ENCODE data around the gene TMBIM1. TPM values are rescaled to one million over a fixed set of nuclear protein-coding genes. Genes with fewer than 3 reads are reported as not detected.

The TMBIM1 gene
- total RNA-seq, 4 donors from 2014 or later: 183 to 282 (median 202) TPM

GRCh38 chr2:218267259-218267658 lies 25.0 kb downstream of the TMBIM1 start:
- 93 to 95% methylated on average over 6 of the region's 6 CpGs for WGBS, 2 donors
- Histone ChIP-seq H3K27ac (no peak overlapping the region), H3K9me3 (no peaks in the 10 kb centered on the region), H3K36me3 (peaks cover 0 to 57% (median 5%) of the 10 kb centered on the region in 3 donors), H3K4me3 (no peak overlapping the region), H3K27me3 (no peaks in the 10 kb centered on the region), H3K4me1 (peaks cover 5 to 59% (median 34%) of the 10 kb centered on the region in 4 donors)
- TF ChIP-seq POLR2A (IDR thresholded peaks at IDR 0.05) (no peak), CTCF (IDR thresholded peaks at IDR 0.05) (no peak), EP300 (IDR thresholded peaks at IDR 0.05) (no peak)
- DNase-seq (ENCODE audit: low spot score in 2 of 2): no peak

GRCh38 chr2:218266316-218266979 lies 25.9 kb downstream of the TMBIM1 start:
- 85 to 91% methylated on average over 11 to 12 of the region's 15 CpGs for WGBS, 2 donors
- peaks cover 0 to 57% (median 5%) of the 10 kb centered on the region in 3 donors for H3K36me3 ChIP-seq
- H3K4me1 ChIP-seq: peaks cover 5 to 59% (median 33%) of the 10 kb centered on the region in 4 donors
- peak in 1 of 2 donors; percentile 6 for DNase-seq (ENCODE audit: low spot score in 2 of 2)
- TF ChIP-seq CTCF (IDR thresholded peaks at IDR 0.05) (no peak), EP300 (IDR thresholded peaks at IDR 0.05) (no peak), POLR2A (IDR thresholded peaks at IDR 0.05) (no peak)
- H3K4me3 ChIP-seq: no peak overlapping the region
- H3K9me3 ChIP-seq: no peaks in the 10 kb centered on the region
- no peaks in the 10 kb centered on the region for H3K27me3 ChIP-seq
- H3K27ac ChIP-seq: no peak overlapping the region

GRCh38 chr2:218265626-218266025 lies 26.7 kb downstream of the TMBIM1 start:
- Histone ChIP-seq H3K27me3 (no peaks in the 10 kb centered on the region), H3K4me3 (no peak overlapping the region), H3K4me1 (peaks cover 5 to 59% (median 34%) of the 10 kb centered on the region in 4 donors), H3K36me3 (peaks cover 0 to 57% (median 5%) of the 10 kb centered on the region in 3 donors), H3K9me3 (no peaks in the 10 kb centered on the region), H3K27ac (no peak overlapping the region)
- DNase-seq (ENCODE audit: low spot score in 2 of 2): peak in 1 of 2 donors; percentile 2
- TF ChIP-seq POLR2A (IDR thresholded peaks at IDR 0.05) (no peak), EP300 (IDR thresholded peaks at IDR 0.05) (no peak), CTCF (IDR thresholded peaks at IDR 0.05) (no peak)
- 88 to 92% methylated on average over 8 of the region's 8 CpGs for WGBS, 2 donors

- H3K9me3 ChIP-seq: no peaks in the 10 kb centered on the region
- DNase-seq (ENCODE audit: low spot score in 2 of 2): peak in 1 of 2 donors; percentile 10
- WGBS, 2 donors: 81 to 90% methylated on average over 14 to 22 of the region's 22 CpGs
- no peak overlapping the region for H3K4me3 ChIP-seq
- H3K27me3 ChIP-seq: no peaks in the 10 kb centered on the region
- peaks cover 5 to 65% (median 41%) of the 10 kb centered on the region in 4 donors for H3K4me1 ChIP-seq
- H3K36me3 ChIP-seq: peaks cover 0 to 57% (median 5%) of the 10 kb centered on the region in 3 donors
- TF ChIP-seq EP300 (IDR thresholded peaks at IDR 0.05) (no peak), POLR2A (IDR thresholded peaks at IDR 0.05) (no peak), CTCF (IDR thresholded peaks at IDR 0.05) (no peak)
- H3K27ac ChIP-seq: peak overlapping the region in 1 of 4 donors; percentile 31
Observed at GRCh38 chr2:218264773-218265561, 27.3 kb downstream of the TMBIM1 start.

Data from tibial nerve (tissue), 4 donors.